EL (cell line): ENCODE results near the gene CSPG4.
"Not testable (repeated sequence)": the region's sequence is repeated elsewhere in the genome, so short reads cannot be mapped to it uniquely, and the experiment has no call there.

ENCODE experiments used
- DNase-seq: peaks from one replicate; pipeline ENCODE4 v3.0.0-alpha.2; 2016

Gene CSPG4

GRCh38 chr15:75703440-75704262, 9.0 kb downstream of the CSPG4 start:
- DNase-seq: not testable (repeated sequence)

- DNase-seq: no peak
Measured at GRCh38 chr15:75702436-75702835, 10.2 kb downstream of the CSPG4 start.

- not testable (repeated sequence) for DNase-seq
Measured at GRCh38 chr15:75701071-75702003, 11.3 kb downstream of the CSPG4 start.

GRCh38 chr15:75699961-75700874, 12.4 kb downstream of the CSPG4 start:
- peak; percentile 88 for DNase-seq

GRCh38 chr15:75699517-75699916, 13.1 kb downstream of the CSPG4 start:
- DNase-seq: not testable (repeated sequence)

GRCh38 chr15:75697974-75698747, 14.5 kb downstream of the CSPG4 start:
- DNase-seq: not testable (repeated sequence)

- peak; percentile 74 for DNase-seq
Measured at GRCh38 chr15:75697523-75697922, 15.1 kb downstream of the CSPG4 start.

- no peak for DNase-seq
Measured at GRCh38 chr15:75696854-75697259, 15.8 kb downstream of the CSPG4 start.

GRCh38 chr15:75696311-75696720, 16.3 kb downstream of the CSPG4 start:
- DNase-seq: no peak

- DNase-seq: no peak
Measured at GRCh38 chr15:75695634-75696310, 16.9 kb downstream of the CSPG4 start.

GRCh38 chr15:75695220-75695619, 17.4 kb downstream of the CSPG4 start:
- DNase-seq: no peak

GRCh38 chr15:75694241-75695182, 18.1 kb downstream of the CSPG4 start:
- DNase-seq: peak; percentile 100

- peak; percentile 82 for DNase-seq
Measured at GRCh38 chr15:75693501-75694240, 19.0 kb downstream of the CSPG4 start.

GRCh38 chr15:75693028-75693427, 19.6 kb downstream of the CSPG4 start:
- not testable (repeated sequence) for DNase-seq

- not testable (repeated sequence) for DNase-seq
Measured at GRCh38 chr15:75692311-75692710, 20.3 kb downstream of the CSPG4 start.

GRCh38 chr15:75689429-75689828, 23.2 kb downstream of the CSPG4 start:
- DNase-seq: not testable (repeated sequence)

GRCh38 chr15:75688831-75689230, 23.8 kb downstream of the CSPG4 start:
- DNase-seq: no peak

GRCh38 chr15:75688278-75688557, 24.4 kb downstream of the CSPG4 start:
- no peak for DNase-seq
